SH-SY5Y (cell line): ENCODE data around the gene RHBDD1.

Experiments
- GATA2 ChIP-seq: IDR thresholded peaks from 2 replicates; pipeline ENCODE4 v1.6.1; 2011; ENCODE audit warnings: mild to moderate bottlenecking, low read depth, low read length
- GATA3 ChIP-seq: IDR thresholded peaks from 2 replicates; pipeline ENCODE4 v1.6.1; 2011; ENCODE audit warnings: low read depth, mild to moderate bottlenecking, low read length, moderate library complexity

GRCh38 chr2:226845386-226846116, 9.7 kb downstream of the RHBDD1 start:
- no peak for TF ChIP-seq GATA3
- no peak for TF ChIP-seq GATA2
